NCI-H748 (cell line): ENCODE data around the gene RNF112.

ENCODE experiments used
- DNase-seq: peaks from one replicate; lab custom pipeline; 2025; ENCODE audit not compliant: unreplicated experiment; lab: John Stamatoyannopoulos, UW

RNF112 gene

DNA sequence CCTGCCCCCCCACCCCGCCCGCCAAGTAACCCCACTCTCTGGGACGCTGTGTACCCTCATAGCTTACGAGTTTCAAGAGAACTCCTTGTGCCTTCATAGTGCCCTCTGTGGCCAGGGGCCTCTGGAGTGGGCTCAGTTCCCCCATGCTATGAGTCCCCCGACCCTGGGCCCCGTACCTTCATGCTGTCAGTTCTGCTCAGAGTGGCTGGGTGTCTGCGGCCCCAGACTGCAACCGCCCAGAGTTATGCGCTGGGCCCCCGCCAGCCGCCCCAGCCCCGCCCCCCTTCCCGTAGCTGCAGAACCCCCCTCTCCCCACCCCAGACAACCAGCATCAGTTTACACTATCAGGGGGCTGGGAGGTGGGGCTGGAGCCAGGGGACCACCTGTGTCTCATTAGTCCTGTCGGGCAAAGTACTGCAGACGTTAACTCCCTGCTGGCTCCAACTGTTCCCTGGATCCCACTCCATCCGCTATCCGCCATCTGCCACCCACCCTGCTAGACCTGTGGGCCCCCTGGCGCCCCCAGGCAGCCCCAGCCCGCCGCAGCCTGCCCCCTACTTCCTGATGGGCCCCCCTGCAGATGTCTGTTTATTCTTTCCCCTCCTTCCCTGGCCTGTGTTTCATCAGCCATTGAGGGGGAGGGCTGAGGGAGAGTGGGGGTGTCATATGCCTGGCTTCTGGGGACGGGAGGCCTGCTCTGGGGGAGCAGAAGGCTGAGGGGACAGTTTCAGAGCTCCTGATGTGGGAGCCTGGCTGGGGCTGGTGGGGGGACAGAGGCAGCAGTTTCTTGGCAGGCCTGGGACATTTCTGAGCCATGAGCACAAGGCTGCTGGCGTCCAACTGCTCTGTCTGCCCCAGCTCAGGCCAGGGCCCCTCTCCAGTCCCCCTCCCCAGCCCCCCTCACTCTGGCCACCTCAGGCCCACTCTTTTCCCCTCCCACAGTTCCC lies 23.8 kb upstream of the RNF112 start, which contains the start of gene MFAP4:
MFAP4 (minus strand) TSS at position 217 of the 947 bp plus-strand sequence; CDS start at position 182, 35 bp downstream.
- DNase-seq, result peak; percentile 33

DNA sequence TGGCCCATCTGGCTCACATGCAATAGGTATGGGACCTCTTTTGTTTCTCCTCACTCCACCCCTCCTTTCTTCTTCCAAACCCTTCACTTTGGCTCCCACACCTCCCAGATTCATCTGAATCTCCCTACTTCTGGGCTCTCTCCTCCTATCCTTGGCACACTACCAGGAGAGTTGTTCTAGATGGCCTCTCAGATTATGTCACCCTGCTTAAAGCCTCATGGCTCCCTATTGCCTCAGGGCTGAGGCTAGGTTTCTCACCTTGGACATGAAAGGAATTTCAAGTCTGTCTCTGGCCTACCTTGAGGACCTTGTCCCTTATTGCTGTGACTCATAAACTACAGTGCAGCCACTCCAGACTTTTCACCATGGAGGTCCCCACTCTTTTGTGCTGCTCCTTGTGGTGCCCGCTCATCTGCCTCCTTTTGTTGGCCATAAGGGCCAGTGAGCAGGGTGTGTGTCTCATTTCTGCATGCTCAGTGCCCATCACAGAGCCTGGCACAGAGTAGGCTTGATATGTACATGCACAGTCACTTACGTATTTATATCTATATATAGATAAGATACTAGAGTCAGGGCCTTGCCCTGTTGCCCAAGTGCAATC lies 23.0 kb upstream of the RNF112 start:
- DNase-seq, result no peak

DNA sequence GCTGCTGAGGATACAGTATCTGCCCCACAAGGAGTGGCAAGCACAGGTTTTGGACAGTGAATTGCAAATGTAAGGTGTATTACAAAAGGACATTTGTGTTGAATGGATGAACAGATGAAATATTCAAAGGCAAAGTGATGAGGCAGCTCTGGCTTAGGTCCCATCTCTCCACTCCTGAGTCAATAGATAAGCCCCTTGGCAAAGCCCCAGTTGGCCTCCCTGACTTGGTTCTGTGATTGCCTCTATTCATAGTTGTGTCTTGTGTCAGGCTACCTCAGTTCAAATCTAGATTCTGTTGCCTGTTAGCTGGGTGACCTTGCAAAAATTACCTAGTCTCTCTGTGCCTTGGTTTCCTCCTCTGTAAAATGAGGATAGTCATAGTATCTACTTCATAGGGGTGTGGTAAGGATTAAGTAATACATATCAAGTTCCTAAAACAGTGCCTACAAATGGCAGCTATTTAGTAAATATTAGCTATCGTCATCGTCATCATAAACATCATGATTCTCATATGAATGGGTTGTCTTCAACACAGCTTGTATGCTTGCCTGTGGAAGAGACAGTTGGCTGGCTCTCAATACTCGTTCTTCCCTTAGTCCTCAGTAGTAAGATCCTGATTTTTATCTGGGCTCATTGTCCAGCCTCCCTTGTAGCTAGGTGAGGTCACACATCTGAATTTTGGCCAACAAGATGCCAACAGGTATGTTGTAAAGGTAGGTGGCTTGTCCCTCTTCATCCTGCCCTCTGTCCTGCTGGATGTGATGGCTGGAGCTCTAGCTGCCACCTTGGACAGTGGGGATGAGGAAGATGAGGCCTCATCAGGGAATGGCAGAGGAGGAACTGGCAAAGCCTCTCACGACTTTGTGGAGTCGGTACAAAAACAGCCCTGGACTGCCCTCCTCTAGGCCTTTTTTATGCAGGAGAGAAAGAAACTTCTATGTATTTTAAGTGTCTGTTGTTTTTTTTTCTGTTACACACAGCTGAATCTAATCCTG lies 21.9 kb upstream of the RNF112 start:
- no peak for DNase-seq

DNA sequence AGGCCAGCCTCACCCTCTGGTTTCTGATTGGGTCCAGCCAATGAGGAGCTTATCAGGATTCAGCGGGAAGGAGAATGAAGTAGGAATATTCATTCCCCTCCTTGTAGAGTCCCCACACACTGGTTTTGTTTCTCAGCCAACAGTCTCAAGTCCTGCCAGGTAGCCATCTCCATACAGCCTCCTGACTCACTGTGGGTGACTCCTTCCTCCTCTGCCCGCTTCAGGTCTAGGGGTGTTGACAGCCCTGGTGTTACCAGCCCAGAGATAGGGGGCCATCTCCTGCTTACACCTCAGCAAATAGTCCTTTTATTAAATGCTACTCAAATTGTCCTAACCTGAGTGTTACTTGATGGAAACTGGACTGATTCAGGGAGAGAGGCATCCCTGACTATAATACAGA lies 20.1 kb upstream of the RNF112 start:
- DNase-seq, result no peak

DNA sequence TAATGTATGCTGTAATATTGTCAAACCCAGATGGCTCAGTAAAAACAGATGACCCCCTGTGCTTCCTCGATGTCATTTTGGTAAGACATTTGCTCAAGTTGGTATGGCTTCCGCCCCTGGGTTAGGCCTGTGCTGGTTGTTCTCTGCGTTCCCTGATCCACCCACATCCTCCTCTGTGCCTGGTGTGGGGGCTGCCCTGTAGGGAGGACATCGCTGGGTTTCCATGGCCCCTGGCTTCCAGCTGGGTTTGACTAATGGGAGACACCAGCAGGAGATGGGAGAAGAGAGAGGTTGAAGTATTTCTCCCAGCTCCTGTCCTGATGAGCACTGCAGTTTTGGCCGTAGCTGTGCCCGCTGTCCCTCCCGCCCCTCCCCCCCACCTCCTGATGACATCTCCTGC lies 19.6 kb upstream of the RNF112 start:
- DNase-seq, result no peak

DNA sequence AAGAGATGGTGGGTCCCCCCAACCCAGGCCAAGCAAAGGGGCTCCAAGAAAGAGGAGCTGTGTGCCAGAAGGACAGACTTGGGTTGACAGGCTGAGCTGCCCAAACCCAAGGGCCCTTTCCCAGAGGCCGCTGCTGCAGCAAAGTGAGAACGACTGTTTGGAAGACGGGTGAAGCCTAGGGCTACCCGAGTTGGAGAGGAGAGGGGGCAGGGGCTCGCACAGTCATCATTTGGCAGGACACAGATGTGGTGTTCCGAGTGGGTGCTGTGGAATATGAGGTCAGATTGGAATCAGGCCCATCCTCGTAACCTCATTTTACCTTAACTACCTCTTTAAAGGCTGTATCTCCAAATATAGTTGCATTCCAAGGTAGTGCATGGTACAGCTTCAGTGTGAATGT lies 18.7 kb upstream of the RNF112 start:
- DNase-seq, result no peak

DNA sequence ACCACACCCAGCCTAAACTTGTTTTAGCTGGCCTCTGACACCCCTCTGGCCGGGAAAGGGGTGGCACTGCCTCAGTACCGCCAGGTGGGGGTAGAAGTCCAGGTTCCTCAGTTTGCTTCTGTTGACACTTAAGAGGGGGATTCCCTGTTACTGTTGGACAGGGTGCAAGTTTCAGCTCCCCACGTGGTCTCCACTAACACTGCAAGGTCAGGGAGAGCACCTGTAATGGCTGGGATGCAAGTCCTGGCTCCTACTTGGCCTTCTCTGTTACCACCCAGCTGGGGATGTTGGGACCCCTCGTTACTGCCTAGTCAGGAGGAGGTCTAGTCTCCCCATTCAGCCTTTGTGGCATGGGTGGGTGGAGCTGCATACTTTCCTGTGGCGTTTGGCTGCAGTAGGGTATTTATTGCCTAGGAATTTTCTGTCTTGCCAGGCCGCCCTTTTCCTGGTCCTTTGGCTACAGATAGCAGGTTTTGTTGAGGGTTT lies 13.4 kb upstream of the RNF112 start:
- DNase-seq, result no peak

DNA sequence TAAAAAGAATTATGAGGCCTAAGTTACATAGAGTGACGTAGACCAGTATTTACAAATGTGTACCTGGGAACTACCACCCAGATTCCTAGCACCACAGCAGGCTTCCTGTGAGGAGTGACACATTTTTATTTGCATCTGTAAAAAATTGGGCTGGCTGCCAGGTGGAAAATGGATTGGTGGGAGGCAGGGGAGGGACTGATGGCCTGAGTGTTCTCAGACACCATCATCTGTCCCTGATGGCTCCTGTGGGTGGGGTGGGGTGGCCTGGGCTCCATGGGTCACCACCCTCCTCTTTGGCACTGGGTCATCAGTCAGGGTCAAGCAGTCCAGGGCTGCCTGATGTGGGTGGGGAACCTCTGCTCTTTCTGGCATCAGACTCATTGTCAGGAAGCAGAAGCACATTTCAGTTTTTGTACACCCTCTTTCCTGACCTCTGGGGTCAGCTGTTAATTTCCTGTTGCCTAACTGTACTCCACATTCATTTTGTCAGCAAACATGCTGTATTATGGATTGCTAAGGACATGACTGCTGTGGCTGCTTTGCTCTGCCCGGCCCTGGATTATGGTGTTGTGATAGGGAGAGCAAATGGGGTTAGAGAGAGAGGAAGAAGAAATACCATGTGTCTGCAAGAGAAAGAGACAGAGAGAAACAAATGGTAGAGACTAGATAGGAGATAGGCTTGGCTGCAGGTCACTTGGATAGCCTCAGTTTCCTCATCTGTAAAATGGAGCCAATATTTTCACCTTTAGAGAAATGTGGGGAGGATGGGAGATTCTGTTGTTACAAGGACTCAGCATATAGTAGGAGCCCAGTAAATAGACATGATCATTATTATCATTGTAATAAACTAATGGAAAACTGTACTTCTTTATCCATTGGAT lies 12.5 kb upstream of the RNF112 start:
- DNase-seq, result peak; percentile 73

DNA sequence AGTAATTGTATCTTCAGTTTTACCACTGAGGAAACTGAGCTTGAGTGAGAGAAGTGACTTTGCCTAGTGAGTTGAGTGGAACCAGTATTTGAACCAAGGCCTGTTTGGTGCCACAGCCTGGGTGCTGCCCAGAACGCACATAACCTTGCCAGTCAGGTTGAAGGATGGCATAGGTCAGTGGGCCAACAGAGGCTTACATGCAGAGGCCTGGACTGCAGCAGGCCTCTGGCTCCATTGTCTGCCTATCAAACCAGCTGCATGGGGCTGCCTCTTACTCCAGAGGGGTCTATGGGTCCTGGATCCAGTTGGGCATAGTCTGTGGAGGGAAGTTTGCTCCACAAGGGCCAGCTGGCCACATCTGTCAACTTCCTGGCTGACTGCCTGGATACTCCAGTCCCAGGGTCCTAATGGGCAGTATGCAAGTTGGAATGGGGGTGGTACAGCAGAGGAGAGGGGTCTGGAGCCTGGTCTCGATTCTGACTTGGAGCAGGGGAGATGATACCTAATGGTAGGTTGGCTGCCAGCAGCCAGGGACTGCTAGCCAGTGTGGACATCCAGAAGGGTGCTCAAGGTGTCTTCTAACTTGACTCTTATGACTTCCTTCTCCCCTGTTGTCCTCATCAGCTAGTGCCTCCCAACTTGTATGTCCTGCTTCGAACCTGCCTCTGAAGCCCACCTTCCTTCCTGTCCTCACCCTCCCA lies 11.1 kb upstream of the RNF112 start:
- DNase-seq, result no peak

DNA sequence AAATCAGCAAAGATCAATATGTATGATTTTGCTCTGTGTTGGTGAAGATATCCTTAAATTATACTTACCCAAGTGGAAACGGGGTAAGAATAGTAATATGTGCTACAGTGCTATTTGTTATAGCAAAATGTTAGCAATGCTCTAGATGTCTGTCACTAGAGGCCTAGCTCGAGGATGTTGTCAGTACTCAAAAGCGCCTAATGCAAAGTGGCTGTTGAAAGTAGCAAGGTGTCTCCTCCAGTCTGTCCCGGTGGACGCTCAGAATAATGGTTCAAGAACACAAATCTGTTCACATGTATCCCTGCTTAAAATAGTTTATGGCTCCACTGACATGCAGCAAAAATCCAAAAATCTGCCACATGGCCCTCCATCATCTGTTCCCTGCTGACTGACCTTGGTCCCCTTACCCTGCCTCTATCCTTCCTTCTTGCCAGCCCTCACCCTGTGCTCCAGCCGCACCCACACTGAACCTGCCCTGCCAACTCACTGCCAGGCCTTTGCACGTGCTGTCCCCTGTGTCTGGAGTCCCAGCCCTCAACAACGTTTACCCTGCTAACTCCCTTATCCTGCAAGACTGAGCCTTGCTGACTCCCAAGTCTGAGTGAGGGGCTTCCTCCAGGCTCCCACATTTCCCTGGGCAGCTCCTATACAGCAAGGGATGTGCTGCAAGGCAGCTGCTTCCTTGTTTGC lies 9.6 kb upstream of the RNF112 start:
- no peak for DNase-seq

DNA sequence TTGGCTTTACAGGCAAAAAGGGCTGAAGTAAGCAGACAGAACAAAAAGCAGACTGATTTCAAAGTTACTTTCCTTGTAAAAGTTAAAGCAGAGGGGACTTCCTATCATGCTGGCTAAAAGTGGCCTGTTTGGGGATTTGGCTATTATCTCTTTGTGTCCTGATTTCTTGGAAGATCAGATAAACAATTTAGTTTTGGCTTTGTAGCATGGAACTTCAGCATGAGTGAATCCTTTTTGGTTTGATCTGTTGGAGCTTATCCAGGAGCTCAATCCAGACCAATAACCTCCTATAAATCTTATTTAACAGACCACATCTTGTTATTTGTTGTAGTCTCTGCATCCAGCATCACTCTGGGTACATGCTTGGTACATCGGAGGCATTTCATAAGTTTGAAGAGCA lies 8.9 kb upstream of the RNF112 start:
- DNase-seq, result no peak

DNA sequence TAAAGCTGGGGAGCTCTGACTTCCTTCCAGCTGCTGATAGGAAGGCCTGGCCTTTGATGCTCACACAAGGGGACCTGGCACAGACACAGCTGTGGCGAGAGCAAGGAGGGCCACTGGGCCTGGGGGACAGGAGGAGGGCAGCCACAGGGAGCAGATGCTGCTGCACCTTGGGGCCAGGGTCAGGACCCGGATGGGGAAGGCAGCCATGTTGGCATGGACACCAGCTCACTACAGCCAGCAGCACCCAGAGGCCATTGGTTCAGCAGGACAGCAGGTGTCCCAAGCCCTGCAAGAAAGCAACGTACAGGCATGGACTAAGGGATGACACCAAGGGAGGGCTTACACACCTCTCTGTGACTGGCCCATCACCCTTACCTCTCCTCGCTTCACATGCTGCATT lies 8.0 kb upstream of the RNF112 start:
- no peak for DNase-seq

DNA sequence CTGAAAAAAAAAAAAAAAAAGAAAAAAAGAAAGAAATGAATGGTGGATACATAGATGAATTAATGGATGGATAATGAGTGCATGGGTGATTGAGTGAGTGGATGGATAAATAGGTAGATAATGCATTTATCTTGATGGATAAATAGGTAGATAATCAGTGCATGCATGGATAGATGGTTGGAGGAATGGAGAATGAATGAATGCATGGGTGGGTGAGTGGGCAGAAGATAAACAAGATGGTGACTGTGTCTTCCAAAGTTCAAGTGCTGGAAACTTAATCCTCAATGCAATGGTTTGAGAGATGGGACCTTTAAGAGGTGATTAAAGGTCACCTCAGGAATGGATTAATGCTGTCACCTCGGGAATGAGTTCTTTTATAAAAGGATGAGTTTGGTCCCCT lies 6.8 kb upstream of the RNF112 start:
- no peak for DNase-seq

DNA sequence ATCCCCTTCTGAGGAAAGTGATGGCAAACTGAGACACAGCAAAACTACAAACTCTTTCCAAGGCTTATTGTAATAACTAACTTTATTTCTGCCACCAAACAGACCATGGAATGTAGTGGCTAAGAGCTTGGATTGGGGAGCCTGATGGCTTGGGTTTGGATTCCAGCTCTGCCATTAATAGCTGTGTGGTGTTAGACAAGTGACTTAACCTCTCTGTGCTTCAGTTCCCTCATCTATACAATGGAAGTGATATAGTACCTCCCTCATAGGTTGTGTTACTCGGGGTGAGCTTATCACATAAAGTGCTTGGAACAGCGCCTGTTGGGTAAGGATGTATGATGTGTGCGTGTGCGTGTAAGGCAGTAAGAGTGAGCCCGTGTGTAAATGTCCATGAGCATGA lies 5.9 kb upstream of the RNF112 start:
- no peak for DNase-seq

DNA sequence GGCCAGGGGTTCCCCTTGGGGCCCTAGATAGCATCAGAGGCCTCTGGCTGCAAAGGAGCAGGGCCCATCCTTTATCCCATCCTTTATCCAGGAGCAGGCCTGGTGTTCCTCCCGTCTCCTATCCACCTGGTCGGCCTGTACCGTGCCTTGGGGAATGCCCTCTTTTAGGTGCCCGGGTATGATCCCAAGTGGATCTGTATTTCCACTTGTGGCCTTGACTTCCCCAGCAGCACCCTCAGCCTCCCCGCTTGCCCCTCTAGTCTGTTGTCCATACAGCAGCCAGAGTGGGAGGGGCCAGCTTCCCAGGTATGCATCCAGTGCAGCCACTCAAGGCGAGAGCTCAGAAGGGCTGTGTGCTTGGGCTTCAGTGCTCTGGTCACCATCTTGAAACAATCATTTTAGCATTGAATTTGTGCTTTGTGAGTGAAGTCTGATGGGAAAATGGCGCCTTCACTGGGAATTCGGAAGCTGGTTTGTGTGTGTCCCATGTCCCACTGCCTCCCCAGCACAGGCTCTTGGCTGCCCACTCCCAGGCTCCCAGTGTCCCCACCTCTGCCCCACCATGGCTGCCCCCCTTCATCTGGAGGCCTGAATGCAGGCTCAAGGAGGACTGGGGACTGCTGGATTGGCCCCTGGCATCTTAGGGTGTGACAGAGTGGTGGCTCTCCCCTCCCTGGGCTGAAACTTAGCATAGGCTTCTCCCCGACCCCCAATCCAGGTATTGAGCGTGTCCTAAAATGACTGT lies 3.3 kb upstream of the RNF112 start:
- no peak for DNase-seq

DNA sequence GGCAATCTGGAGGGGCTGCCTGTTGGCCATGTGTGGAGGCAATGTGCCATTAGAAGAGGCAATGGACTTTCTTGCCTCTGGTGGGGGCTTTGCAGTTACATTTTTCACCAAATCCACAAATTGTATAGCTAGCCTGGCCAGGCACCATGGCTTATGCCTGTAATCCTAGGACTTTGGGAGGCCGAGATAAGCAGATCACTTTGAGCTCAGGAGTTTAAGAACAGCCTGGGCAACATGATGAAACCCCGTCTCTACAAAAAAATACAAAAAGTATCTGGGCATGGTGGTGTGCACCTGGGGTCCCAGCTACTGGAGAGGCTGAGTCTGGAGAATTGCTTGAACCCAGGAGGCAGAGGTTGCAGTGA lies 2.7 kb upstream of the RNF112 start:
- no peak for DNase-seq

DNA sequence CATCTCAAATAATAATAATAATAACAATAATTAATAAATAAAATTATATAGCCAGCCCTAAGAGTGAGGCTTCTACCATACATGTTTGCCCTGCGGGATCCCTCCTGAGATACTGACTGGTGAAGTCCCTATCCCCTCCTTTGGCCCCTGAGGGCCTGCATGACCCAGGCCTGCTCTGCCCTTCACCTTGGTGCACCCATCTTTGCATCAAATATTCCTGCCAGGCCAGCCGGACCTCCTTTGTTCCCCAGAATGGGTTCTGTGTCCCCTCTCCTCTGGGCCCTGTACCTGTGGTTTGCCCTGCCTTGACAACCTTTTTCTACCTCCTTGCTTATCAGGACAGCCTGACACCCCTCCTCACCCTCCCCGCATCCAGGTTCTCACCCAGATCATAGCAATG lies 2.0 kb upstream of the RNF112 start:
- DNase-seq, result no peak

DNA sequence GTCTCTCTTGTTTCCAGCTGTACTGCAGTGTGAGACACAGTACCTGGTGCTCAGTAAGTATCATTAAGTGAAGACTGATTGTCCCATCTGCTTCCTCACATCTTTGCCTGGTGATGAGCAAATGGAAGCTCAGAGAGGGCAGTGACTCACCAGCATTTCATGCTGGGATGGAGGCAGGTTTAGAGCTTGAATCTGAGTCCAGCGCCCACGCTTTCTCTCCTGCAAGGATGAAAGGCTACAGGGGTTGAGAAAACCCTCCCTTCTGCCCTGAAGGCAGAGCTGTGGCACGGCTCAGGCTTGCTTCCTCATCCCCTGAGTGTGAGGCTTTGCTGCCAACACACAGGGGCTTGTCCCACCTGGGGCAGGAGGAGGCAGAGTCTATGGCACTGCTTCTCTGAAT lies 1.5 kb upstream of the RNF112 start:
- no peak for DNase-seq
